Natural killer cell (primary cell): ENCODE measurements around the gene CTNNA2. TPM values are rescaled to one million over a fixed set of nuclear protein-coding genes. Genes with fewer than 3 reads are reported as not detected.

Experiments used
- ATAC-seq, 3 donors: fragments of 150-1000 bp in 2 of 3; fragments of 200-7000 bp in 1 of 3; cut with Tn5 transposase; 1 replicate in 1 of 3; 2 replicates in 2 of 3; pipeline ENCODE4 v1.10.0; 2021; ENCODE audit warnings: mild to moderate bottlenecking in 2 of 3, moderate library complexity in 2 of 3
- DNase-seq, 2 donors: peaks; one replicate each; pipeline versions ENCODE4 v3.0.0 to v3.0.0-alpha.2; 2013 to 2021; ENCODE audit warnings: mixed read lengths in 1 of 2
- H3K27ac ChIP-seq: one replicate; pipeline ENCODE4 v1.5.1; 2013; ENCODE audit warnings: mild to moderate bottlenecking, low read length
- H3K27me3 ChIP-seq: one replicate; pipeline ENCODE4 v1.6.1; 2013; ENCODE audit warnings: low read length; ENCODE audit not compliant: control insufficient read depth, insufficient read depth
- H3K36me3 ChIP-seq: one replicate; pipeline ENCODE4 v1.6.1; 2013; ENCODE audit warnings: low read length; ENCODE audit not compliant: control insufficient read depth, insufficient read depth
- H3K4me1 ChIP-seq: one replicate; pipeline ENCODE4 v1.6.1; 2013; ENCODE audit warnings: low read length; ENCODE audit not compliant: control insufficient read depth, insufficient read depth
- H3K4me3 ChIP-seq: one replicate; pipeline ENCODE4 v1.5.1; 2013; ENCODE audit warnings: low read length
- H3K9me3 ChIP-seq: one replicate; pipeline ENCODE4 v1.6.1; 2013; ENCODE audit warnings: low read length; ENCODE audit not compliant: control insufficient read depth, insufficient read depth
- H3K27ac Mint-ChIP-seq, 2 donors: one replicate each; pipeline ENCODE4 v1.8.0; 2022; ENCODE audit warnings: mild to moderate bottlenecking in 2 of 2, mixed read lengths in 2 of 2, moderate library complexity in 1 of 2
- H3K27me3 Mint-ChIP-seq, 2 donors: one replicate each; pipeline ENCODE4 v1.8.0; 2022; ENCODE audit warnings: low read depth in 2 of 2, mixed read lengths in 2 of 2
- H3K36me3 Mint-ChIP-seq: one replicate; pipeline ENCODE4 v1.8.0; 2022; ENCODE audit warnings: mixed read lengths
- H3K4me1 Mint-ChIP-seq, 2 donors: one replicate each; pipeline ENCODE4 v1.8.0; 2022; ENCODE audit warnings: mixed read lengths in 2 of 2
- H3K4me3 Mint-ChIP-seq: one replicate; pipeline ENCODE4 v1.8.0; 2022; ENCODE audit warnings: mild to moderate bottlenecking, moderate library complexity, mixed read lengths
- H3K9me3 Mint-ChIP-seq, 2 donors: one replicate each; pipeline ENCODE4 v1.8.0; 2022; ENCODE audit warnings: mixed read lengths in 2 of 2
- WGBS: methylation state at CpG from one replicate; pipeline ENCODE4 v1.1.7; 2013; ENCODE audit warnings: missing lambda C conversion rate; ENCODE audit not compliant: insufficient coverage; 5-methylcytosine and 5-hydroxymethylcytosine counted together
- intact Hi-C: fragments of 100-400 bp; cut with micrococcal nuclease; formaldehyde crosslinking; loops from one replicate; pipeline ENCODE4 v1.14.2; 2022
- total RNA-seq, 4 donors: library from RNA; stranded (reverse); fragments of 120-200 nt in 1 of 4; gene quantifications; one replicate each; pipeline versions ENCODE4 v1.2.3 to v1.2.4, GENCODE V29; 2013 to 2022
- TF ChIP-seq, protein P1 (sequence below): fragments of 200-600 bp; IDR thresholded peaks from one replicate; pipeline ENCODE4 v1.8.0; 2022; ENCODE audit warnings: antibody characterized with exemption

CTNNA2 gene
- total RNA-seq, 3 donors from 2014 or later (not counting 1 experiment from before 2014, with no cell fraction given), result not detected

DNA sequence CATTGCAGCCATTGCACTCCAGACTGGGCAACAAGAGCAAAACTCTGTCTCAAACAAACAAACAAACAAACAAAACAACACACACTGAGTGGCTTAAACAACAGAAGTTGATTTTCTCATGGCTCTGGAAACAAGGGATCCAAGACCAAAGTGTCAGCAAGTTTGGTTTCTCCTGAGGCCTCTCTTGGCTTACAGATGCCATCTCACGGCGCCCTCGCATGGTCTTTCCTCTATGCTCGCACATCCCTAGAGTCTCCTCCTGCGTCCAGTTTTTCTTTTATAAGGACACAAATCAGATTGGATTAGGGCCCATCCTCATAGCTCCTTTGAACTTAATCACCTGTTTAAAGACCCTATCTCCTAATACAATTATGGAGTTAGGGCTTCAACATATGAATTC is 925.1 kb downstream of the CTNNA2 start:
- Histone ChIP-seq H3K27me3 (no peaks in the 10 kb centered on the region), H3K4me1 (no peaks in the 10 kb centered on the region), H3K27ac (no peak overlapping the region), H3K4me3 (no peak overlapping the region), H3K36me3 (no peaks in the 10 kb centered on the region), H3K9me3 (peaks cover 7% of the 10 kb centered on the region)
- ATAC-seq, result no peak
- TF ChIP-seq, protein P1, sequence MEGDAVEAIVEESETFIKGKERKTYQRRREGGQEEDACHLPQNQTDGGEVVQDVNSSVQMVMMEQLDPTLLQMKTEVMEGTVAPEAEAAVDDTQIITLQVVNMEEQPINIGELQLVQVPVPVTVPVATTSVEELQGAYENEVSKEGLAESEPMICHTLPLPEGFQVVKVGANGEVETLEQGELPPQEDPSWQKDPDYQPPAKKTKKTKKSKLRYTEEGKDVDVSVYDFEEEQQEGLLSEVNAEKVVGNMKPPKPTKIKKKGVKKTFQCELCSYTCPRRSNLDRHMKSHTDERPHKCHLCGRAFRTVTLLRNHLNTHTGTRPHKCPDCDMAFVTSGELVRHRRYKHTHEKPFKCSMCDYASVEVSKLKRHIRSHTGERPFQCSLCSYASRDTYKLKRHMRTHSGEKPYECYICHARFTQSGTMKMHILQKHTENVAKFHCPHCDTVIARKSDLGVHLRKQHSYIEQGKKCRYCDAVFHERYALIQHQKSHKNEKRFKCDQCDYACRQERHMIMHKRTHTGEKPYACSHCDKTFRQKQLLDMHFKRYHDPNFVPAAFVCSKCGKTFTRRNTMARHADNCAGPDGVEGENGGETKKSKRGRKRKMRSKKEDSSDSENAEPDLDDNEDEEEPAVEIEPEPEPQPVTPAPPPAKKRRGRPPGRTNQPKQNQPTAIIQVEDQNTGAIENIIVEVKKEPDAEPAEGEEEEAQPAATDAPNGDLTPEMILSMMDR, result no peak
- intact Hi-C loops, result no loop called here
- DNase-seq, result no peak
- no peak overlapping the region for H3K4me3 Mint-ChIP-seq
- peaks cover 8 to 13% of the 10 kb centered on the region in 2 donors for H3K9me3 Mint-ChIP-seq
- H3K36me3 Mint-ChIP-seq, result no peaks in the 10 kb centered on the region
- H3K4me1 Mint-ChIP-seq, result no peaks in the 10 kb centered on the region
- 97% methylated on average over 5 of the region's 5 CpGs for WGBS
- no peak overlapping the region for H3K27ac Mint-ChIP-seq
- H3K27me3 Mint-ChIP-seq, result no peaks in the 10 kb centered on the region

DNA sequence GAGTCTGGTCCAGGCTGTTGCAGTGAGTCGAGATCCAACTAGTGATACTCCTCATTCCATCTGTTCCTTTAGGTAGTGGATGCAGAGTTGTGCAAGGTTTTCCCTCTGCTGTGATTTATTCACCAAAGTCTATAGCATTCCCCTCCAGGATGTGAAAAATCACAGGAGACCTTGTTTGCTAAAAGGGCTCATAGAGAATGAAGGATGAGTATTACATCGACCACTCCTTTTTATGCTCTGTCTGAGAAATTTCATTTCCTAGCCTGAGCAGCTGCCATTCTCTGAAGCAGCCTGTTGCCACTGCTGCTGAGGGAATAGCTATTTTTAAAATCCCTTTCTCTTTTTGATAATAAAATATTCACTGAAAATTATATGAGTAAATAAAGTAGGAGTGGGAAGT is 925.8 kb downstream of the CTNNA2 start:
- Histone ChIP-seq H3K4me3 (no peak overlapping the region), H3K27me3 (no peaks in the 10 kb centered on the region), H3K27ac (no peak overlapping the region), H3K9me3 (peaks cover 3% of the 10 kb centered on the region), H3K36me3 (no peaks in the 10 kb centered on the region), H3K4me1 (no peaks in the 10 kb centered on the region)
- ATAC-seq (no peak), DNase-seq (no peak)
- Mint-ChIP-seq H3K4me3 (no peak overlapping the region), H3K4me1 (no peaks in the 10 kb centered on the region), H3K36me3 (no peaks in the 10 kb centered on the region), H3K27ac (no peak overlapping the region), H3K9me3 (peaks cover 5 to 17% of the 10 kb centered on the region in 2 donors), H3K27me3 (no peaks in the 10 kb centered on the region)
- intact Hi-C loops, result no loop called here
- TF ChIP-seq, protein P1, result no peak
- 87% methylated on average over 2 of the region's 2 CpGs for WGBS

DNA sequence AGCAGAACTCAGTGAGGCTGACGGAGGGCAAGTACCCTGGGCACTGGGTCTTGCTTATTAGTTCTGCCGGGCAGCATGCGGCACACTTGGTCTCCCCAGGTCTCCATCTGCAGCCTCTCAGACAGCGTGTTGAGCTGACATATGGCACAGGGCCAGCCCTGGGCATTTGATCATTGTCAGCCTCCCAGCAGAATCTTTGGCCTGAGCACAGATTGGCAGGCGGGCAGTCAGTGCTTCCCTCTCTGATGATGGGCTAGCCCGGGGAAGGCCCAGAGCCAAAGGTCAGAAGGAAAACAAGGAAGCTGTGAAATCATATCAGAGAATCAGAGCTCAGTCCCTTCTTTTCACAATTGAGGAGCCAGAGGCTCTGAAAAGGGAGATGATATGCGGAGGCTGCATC is 941.8 kb downstream of the CTNNA2 start:
- Mint-ChIP-seq H3K4me1 (no peaks in the 10 kb centered on the region), H3K9me3 (peaks cover 13 to 17% of the 10 kb centered on the region in 2 donors), H3K36me3 (peaks cover 8% of the 10 kb centered on the region), H3K27ac (no peak overlapping the region), H3K4me3 (no peak overlapping the region), H3K27me3 (no peaks in the 10 kb centered on the region)
- ATAC-seq (no peak), DNase-seq (no peak)
- no peak overlapping the region for H3K27ac ChIP-seq
- WGBS, result 91% methylated on average over 7 of the region's 7 CpGs
- H3K27me3 ChIP-seq, result no peaks in the 10 kb centered on the region
- no peaks in the 10 kb centered on the region for H3K36me3 ChIP-seq
- TF ChIP-seq, protein P1, result no peak
- intact Hi-C loops, result no loop called here
- H3K4me3 ChIP-seq, result no peak overlapping the region
- H3K9me3 ChIP-seq, result no peaks in the 10 kb centered on the region
- H3K4me1 ChIP-seq, result no peaks in the 10 kb centered on the region

DNA sequence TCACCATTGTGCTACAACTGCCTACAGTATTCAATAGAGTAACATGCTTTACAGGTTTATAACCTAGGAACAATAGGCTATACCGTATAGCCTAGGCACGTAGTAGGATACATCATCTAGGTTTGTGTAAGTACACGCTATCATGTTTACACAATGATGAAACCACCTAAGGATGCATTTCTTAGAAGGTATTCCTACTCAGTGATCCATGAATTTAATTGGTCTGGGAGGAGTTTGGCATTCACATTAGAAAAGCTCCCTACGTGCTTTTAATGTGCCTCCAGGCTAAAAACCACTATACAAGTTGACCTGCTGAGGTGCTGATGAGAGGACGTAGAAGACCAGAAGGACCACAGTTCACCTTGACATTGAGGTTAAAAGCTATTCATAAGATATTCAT is 946.2 kb downstream of the CTNNA2 start:
- Mint-ChIP-seq H3K36me3 (peaks cover 11% of the 10 kb centered on the region), H3K4me3 (no peak overlapping the region), H3K27ac (no peak overlapping the region), H3K4me1 (no peaks in the 10 kb centered on the region), H3K9me3 (peaks cover 18 to 25% of the 10 kb centered on the region in 2 donors), H3K27me3 (no peaks in the 10 kb centered on the region)
- Histone ChIP-seq H3K27ac (no peak overlapping the region), H3K4me1 (no peaks in the 10 kb centered on the region), H3K36me3 (no peaks in the 10 kb centered on the region), H3K27me3 (no peaks in the 10 kb centered on the region), H3K9me3 (no peaks in the 10 kb centered on the region), H3K4me3 (no peak overlapping the region)
- TF ChIP-seq, protein P1, result no peak
- DNase-seq, result no peak
- 89% methylated on average over 4 of the region's 5 CpGs for WGBS
- intact Hi-C loops, result no loop called here
- ATAC-seq, result no peak
